ENCODE results near the gene CABLES1. TPM values are rescaled to one million over a fixed set of nuclear protein-coding genes. Genes with fewer than 3 reads are reported as not detected.

The CABLES1 gene
- polyA plus RNA-seq, 1 donor (not counting 4 experiments of a cell fraction or from before 2014, with no cell fraction given) = 1.00 TPM

DNA sequence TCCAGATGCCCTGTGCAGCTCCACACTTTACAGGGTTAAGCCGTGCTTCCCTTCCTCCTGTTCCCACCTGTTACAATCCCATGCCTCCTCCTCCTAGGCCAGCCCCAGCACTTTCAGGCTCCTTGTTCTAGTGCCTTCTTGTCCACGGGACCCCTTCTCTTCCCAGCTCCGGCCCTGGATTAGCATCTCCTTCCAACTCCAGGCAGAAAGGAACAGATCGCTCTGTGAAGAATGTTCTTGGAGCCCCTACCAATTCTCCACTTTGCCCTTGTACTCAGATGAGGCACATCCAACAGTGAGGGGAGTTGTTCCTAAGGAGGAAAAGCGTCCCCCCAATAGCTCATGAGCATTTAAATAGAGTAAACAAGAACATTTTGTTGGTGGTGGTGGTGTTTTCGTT is 72.7 kb downstream of the CABLES1 start:
- H4K20me1 ChIP-seq (ENCODE audit: control insufficient read depth, extremely low read depth, insufficient read depth, low read length) = no peaks in the 10 kb centered on the region
- FAIRE-seq (no peak), DNase-seq (ENCODE audit: low read depth, low spot score) (no peak)
- H3K79me2 ChIP-seq (ENCODE audit: control insufficient read depth, insufficient read depth, low read length) = no peaks in the 10 kb centered on the region
- dilution Hi-C loops (cut with MboI; ENCODE audit: extremely low pct_ligation_motif_present, low sequenced_read_pairs) = no loop called here
- no peak overlapping the region for H3K4me2 ChIP-seq (ENCODE audit: control insufficient read depth, extremely low read depth, insufficient read depth, low read depth, low read length)
- no peak overlapping the region for H3K27ac ChIP-seq (ENCODE audit: control insufficient read depth, insufficient read depth, low read length)
- H3K9me3 ChIP-seq (ENCODE audit: control insufficient read depth, low read depth, low read length) = no peaks in the 10 kb centered on the region
- TF ChIP-seq, protein P1, sequence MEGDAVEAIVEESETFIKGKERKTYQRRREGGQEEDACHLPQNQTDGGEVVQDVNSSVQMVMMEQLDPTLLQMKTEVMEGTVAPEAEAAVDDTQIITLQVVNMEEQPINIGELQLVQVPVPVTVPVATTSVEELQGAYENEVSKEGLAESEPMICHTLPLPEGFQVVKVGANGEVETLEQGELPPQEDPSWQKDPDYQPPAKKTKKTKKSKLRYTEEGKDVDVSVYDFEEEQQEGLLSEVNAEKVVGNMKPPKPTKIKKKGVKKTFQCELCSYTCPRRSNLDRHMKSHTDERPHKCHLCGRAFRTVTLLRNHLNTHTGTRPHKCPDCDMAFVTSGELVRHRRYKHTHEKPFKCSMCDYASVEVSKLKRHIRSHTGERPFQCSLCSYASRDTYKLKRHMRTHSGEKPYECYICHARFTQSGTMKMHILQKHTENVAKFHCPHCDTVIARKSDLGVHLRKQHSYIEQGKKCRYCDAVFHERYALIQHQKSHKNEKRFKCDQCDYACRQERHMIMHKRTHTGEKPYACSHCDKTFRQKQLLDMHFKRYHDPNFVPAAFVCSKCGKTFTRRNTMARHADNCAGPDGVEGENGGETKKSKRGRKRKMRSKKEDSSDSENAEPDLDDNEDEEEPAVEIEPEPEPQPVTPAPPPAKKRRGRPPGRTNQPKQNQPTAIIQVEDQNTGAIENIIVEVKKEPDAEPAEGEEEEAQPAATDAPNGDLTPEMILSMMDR (optimal IDR thresholded peaks at IDR 0.05 in 1 of 3, IDR thresholded peaks at IDR 0.05 in 1 of 3, conservative IDR thresholded peaks at IDR 0.05 in 1 of 3; ENCODE audit: extremely low read depth in 1 of 3, insufficient read depth in 2 of 3, low read length in 3 of 3) = no peak
- TF ChIP-seq EZH2 (IDR thresholded peaks at IDR 0.05; ENCODE audit: low read length) = no peak
- H3K9ac ChIP-seq (ENCODE audit: control insufficient read depth, extremely low read depth, insufficient read depth, low read length) = no peak overlapping the region
- peaks cover 23% of the 10 kb centered on the region for H3K4me1 ChIP-seq (ENCODE audit: control insufficient read depth, extremely low read depth, insufficient read depth, low read length)
- H2AFZ ChIP-seq (ENCODE audit: control insufficient read depth, low read length) = no peak overlapping the region
- no peaks in the 10 kb centered on the region for H3K27me3 ChIP-seq (ENCODE audit: control insufficient read depth, extremely low read depth, insufficient read depth, low read length)
- H3K36me3 ChIP-seq (ENCODE audit: control insufficient read depth in 2 of 2, extremely low read depth in 1 of 2, insufficient read depth in 2 of 2, low read length in 2 of 2) = no peaks in the 10 kb centered on the region
- no peaks in the 10 kb centered on the region for H3K9me1 ChIP-seq (ENCODE audit: control insufficient read depth, extremely low read depth, insufficient read depth, low read length)
- H3K4me3 ChIP-seq (ENCODE audit: control insufficient read depth in 2 of 3, extremely low read depth in 1 of 3, insufficient read depth in 2 of 3, low read depth in 1 of 3, low read length in 3 of 3) = no peak overlapping the region

DNA sequence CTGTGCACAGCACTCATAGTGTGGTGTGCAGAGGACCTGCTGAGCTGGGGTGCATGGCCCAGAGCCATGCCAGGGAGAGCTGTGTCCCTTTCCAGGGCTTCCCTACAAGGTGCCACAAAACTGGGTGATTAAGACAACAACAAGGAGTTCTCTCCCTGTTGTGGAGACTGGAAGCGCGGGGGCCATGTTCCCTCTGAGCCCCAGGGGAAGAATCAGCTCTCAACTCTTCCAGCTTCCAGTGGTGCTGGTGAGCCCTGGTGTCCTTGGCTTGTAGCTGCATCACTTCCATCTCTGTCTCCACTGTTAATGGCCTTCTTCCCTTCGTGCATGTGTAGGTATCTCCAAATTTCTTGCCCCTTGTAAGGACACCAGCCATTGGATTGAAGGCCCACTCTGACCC is 73.3 kb downstream of the CABLES1 start:
- no peak for FAIRE-seq

More for the DNA sequence above, 73.3 kb downstream of the CABLES1 start:
- no peak overlapping the region for H3K4me2 ChIP-seq (ENCODE audit: control insufficient read depth, extremely low read depth, insufficient read depth, low read depth, low read length)
- TF ChIP-seq, protein P1 (optimal IDR thresholded peaks at IDR 0.05 in 1 of 3, IDR thresholded peaks at IDR 0.05 in 1 of 3, conservative IDR thresholded peaks at IDR 0.05 in 1 of 3; ENCODE audit: extremely low read depth in 1 of 3, insufficient read depth in 2 of 3, low read length in 3 of 3) = no peak
- no peak for TF ChIP-seq EZH2 (IDR thresholded peaks at IDR 0.05; ENCODE audit: low read length)
- no peak for DNase-seq (ENCODE audit: low read depth, low spot score)
- no peak overlapping the region for H2AFZ ChIP-seq (ENCODE audit: control insufficient read depth, low read length)
- no peak overlapping the region for H3K27ac ChIP-seq (ENCODE audit: control insufficient read depth, insufficient read depth, low read length)
- dilution Hi-C loops (cut with MboI; ENCODE audit: extremely low pct_ligation_motif_present, low sequenced_read_pairs) = no loop called here
- H4K20me1 ChIP-seq (ENCODE audit: control insufficient read depth, extremely low read depth, insufficient read depth, low read length) = no peaks in the 10 kb centered on the region
- H3K9me1 ChIP-seq (ENCODE audit: control insufficient read depth, extremely low read depth, insufficient read depth, low read length) = no peaks in the 10 kb centered on the region
- no peaks in the 10 kb centered on the region for H3K79me2 ChIP-seq (ENCODE audit: control insufficient read depth, insufficient read depth, low read length)
- H3K36me3 ChIP-seq (ENCODE audit: control insufficient read depth in 2 of 2, extremely low read depth in 1 of 2, insufficient read depth in 2 of 2, low read length in 2 of 2) = no peaks in the 10 kb centered on the region
- no peaks in the 10 kb centered on the region for H3K9me3 ChIP-seq (ENCODE audit: control insufficient read depth, low read depth, low read length)
- no peaks in the 10 kb centered on the region for H3K27me3 ChIP-seq (ENCODE audit: control insufficient read depth, extremely low read depth, insufficient read depth, low read length)
- no peak overlapping the region for H3K9ac ChIP-seq (ENCODE audit: control insufficient read depth, extremely low read depth, insufficient read depth, low read length)
- H3K4me3 ChIP-seq (ENCODE audit: control insufficient read depth in 2 of 3, extremely low read depth in 1 of 3, insufficient read depth in 2 of 3, low read depth in 1 of 3, low read length in 3 of 3) = no peak overlapping the region
- H3K4me1 ChIP-seq (ENCODE audit: control insufficient read depth, extremely low read depth, insufficient read depth, low read length) = peaks cover 23% of the 10 kb centered on the region

Data from keratinocyte (primary cell).